Left lung (tissue), 10 donors: ENCODE measurements around the gene KRR1. TPM values are rescaled to one million over a fixed set of nuclear protein-coding genes. Genes with fewer than 3 reads are reported as not detected.

ENCODE experiments used
- ATAC-seq: fragments of 200-7000 bp; cut with Tn5 transposase; one replicate; pipeline ENCODE4 v1.9.1; 2020; ENCODE audit warnings: moderate library complexity
- DNase-seq, 4 donors: peaks; one replicate each; pipeline ENCODE4 v3.0.0-alpha.2; 2013 to 2020
- H3K27ac ChIP-seq, 2 donors: fragments of 200-600 bp; sonication (generic) in 1 of 2; one replicate each; pipeline versions ENCODE4 v1.5.0 to v1.8.0; 2020 to 2021
- H3K27me3 ChIP-seq, 2 donors: fragments of 200-600 bp; sonication (generic) in 1 of 2; one replicate each; pipeline versions ENCODE4 v1.5.0 to v1.8.0; 2020 to 2021
- H3K36me3 ChIP-seq, 2 donors: fragments of 200-600 bp; sonication (generic) in 1 of 2; one replicate each; pipeline versions ENCODE4 v1.5.0 to v1.8.0; 2020 to 2021
- H3K4me1 ChIP-seq, 2 donors: fragments of 200-600 bp; one replicate each; pipeline ENCODE4 v1.8.0; 2021
- H3K4me3 ChIP-seq, 2 donors: fragments of 200-600 bp; sonication (generic) in 1 of 2; one replicate each; pipeline versions ENCODE4 v1.5.0 to v1.8.0; 2020 to 2021; ENCODE audit warnings: mild to moderate bottlenecking in 1 of 2
- H3K9me3 ChIP-seq, 2 donors: fragments of 200-600 bp; sonication (generic) in 1 of 2; one replicate each; pipeline versions ENCODE4 v1.5.0 to v1.8.0; 2020 to 2021
- CTCF ChIP-seq, 2 donors: fragments of 200-600 bp; sonication (generic) in 1 of 2; IDR thresholded peaks; one replicate each; pipeline versions ENCODE4 v1.5.0 to v1.8.0; 2021; ENCODE audit warnings: antibody characterized with exemption in 2 of 2
- intact Hi-C, 2 donors: fragments of 100-400 bp; cut with DNase I; formaldehyde crosslinking; loops; one replicate each; pipeline versions ENCODE4 v1.11.2 to v1.14.2; 2022
- polyA plus RNA-seq, 6 donors: library from polyadenylated mRNA; unstranded; fragments of 120-200 nt; gene quantifications; one replicate each; pipeline ENCODE4 v1.2.1, GENCODE V29; 2013; ENCODE audit not compliant: insufficient read length in 6 of 6
- total RNA-seq, 2 donors: library from RNA; stranded (reverse); fragmentation: NEBNext Ultra II Directional; extraction: Animal tissue kit (Norgen Biotek cat#: 25700); gene quantifications; one replicate each; pipeline ENCODE4 v1.2.1, GENCODE V29; 2021
- donor health status: DM: no; HTN: yes; CAD: no.
- donor health status: DM: no; HTN: no; CAD: no.

Gene KRR1
- total and polyA plus RNA-seq, 8 donors, result 37.5 to 101 (median 83.1) TPM

- Histone ChIP-seq H3K27me3 (no peaks in the 10 kb centered on the region), H3K36me3 (no peaks in the 10 kb centered on the region), H3K27ac (no peak overlapping the region), H3K4me3 (no peak overlapping the region), H3K9me3 (no peaks in the 10 kb centered on the region), H3K4me1 (no peaks in the 10 kb centered on the region)
- TF ChIP-seq CTCF (IDR thresholded peaks at IDR 0.05), result no peak
- intact Hi-C loops, result no loop called here
- no peak for ATAC-seq
- DNase-seq, result no peak
Measured at GRCh38 chr12:75542942-75543341, 31.5 kb upstream of the KRR1 start.

- Histone ChIP-seq H3K9me3 (no peaks in the 10 kb centered on the region), H3K36me3 (no peaks in the 10 kb centered on the region), H3K4me3 (no peak overlapping the region), H3K27ac (no peak overlapping the region), H3K27me3 (no peaks in the 10 kb centered on the region), H3K4me1 (no peaks in the 10 kb centered on the region)
- DNase-seq (no peak), ATAC-seq (no peak)
- intact Hi-C loops, result no loop called here
- TF ChIP-seq CTCF (IDR thresholded peaks at IDR 0.05), result no peak
Measured at GRCh38 chr12:75539889-75540288, 28.5 kb upstream of the KRR1 start.

GRCh38 chr12:75533239-75533638, 21.8 kb upstream of the KRR1 start:
- no peak overlapping the region for H3K4me3 ChIP-seq
- TF ChIP-seq CTCF (IDR thresholded peaks at IDR 0.05), result no peak
- ATAC-seq (no peak), DNase-seq (no peak)
- intact Hi-C loops, result no loop called here
- H3K27ac ChIP-seq, result no peak overlapping the region
- no peaks in the 10 kb centered on the region for H3K4me1 ChIP-seq
- H3K9me3 ChIP-seq, result no peaks in the 10 kb centered on the region
- H3K36me3 ChIP-seq, result no peaks in the 10 kb centered on the region
- no peaks in the 10 kb centered on the region for H3K27me3 ChIP-seq

- no peak for ATAC-seq
- Histone ChIP-seq H3K9me3 (no peaks in the 10 kb centered on the region), H3K4me3 (no peak overlapping the region), H3K27ac (no peak overlapping the region), H3K36me3 (no peaks in the 10 kb centered on the region), H3K4me1 (no peaks in the 10 kb centered on the region), H3K27me3 (no peaks in the 10 kb centered on the region)
- intact Hi-C loops, result no loop called here
- TF ChIP-seq CTCF (IDR thresholded peaks at IDR 0.05), result no peak
- no peak for DNase-seq
Measured at GRCh38 chr12:75529826-75530225, 18.4 kb upstream of the KRR1 start.

GRCh38 chr12:75529316-75529715, 17.9 kb upstream of the KRR1 start:
- no peak for DNase-seq
- H3K27me3 ChIP-seq, result no peaks in the 10 kb centered on the region
- no peak overlapping the region for H3K27ac ChIP-seq
- intact Hi-C loops, result no loop called here
- no peaks in the 10 kb centered on the region for H3K36me3 ChIP-seq
- H3K4me3 ChIP-seq, result no peak overlapping the region
- TF ChIP-seq CTCF (IDR thresholded peaks at IDR 0.05), result no peak
- no peaks in the 10 kb centered on the region for H3K9me3 ChIP-seq
- ATAC-seq, result no peak
- H3K4me1 ChIP-seq, result no peaks in the 10 kb centered on the region
